ENCODE measurements around the gene GJD4. TPM values are rescaled to one million over a fixed set of nuclear protein-coding genes. Genes with fewer than 3 reads are reported as not detected.

The GJD4 gene
- total and polyA plus RNA-seq, 10 of the 15 experiments (the other 5 are each of a cell fraction or from before 2014, with no cell fraction given) = not detected

- Histone ChIP-seq H3K79me2 (ENCODE audit: control insufficient read depth, insufficient read depth, low read length) (no peaks in the 10 kb centered on the region), H2AFZ (ENCODE audit: control insufficient read depth, low read depth, low read length) (no peak overlapping the region), H3K9me3 (replicated peaks; ENCODE audit: control insufficient read depth, insufficient read depth, low read length) (no peaks in the 10 kb centered on the region; the same call in 2 of the 3 replicates), H3K36me3 (ENCODE audit: control insufficient read depth in 2 of 2, insufficient read depth in 2 of 2, low read length in 1 of 2) (no peaks in the 10 kb centered on the region), H3K4me3 (no peak overlapping the region), H3K9ac (ENCODE audit: control insufficient read depth, insufficient read depth, low read length) (no peak overlapping the region), H3K27ac (ENCODE audit: control insufficient read depth, insufficient read depth) (no peak overlapping the region), H4K20me1 (ENCODE audit: control insufficient read depth, insufficient read depth) (no peaks in the 10 kb centered on the region), H3K4me2 (ENCODE audit: control insufficient read depth, insufficient read depth) (no peak overlapping the region), H3K27me3 (replicated peaks in 1 of 2; ENCODE audit: control insufficient read depth in 2 of 2, insufficient read depth in 2 of 2, low read length in 1 of 2) (no peaks in the 10 kb centered on the region), H3K4me1 (ENCODE audit: control insufficient read depth, insufficient read depth, low read length) (no peaks in the 10 kb centered on the region)
- DNase-seq (ENCODE audit: low read depth, low spot score) (no peak), FAIRE-seq (no peak), ATAC-seq (no peak)
- ChIA-PET CTCF (interaction anchor here (1.0 to 2.1 kb wide), 3 partner anchors 21 to 1266 kb away, joined by 3 to 7 read pairs (median 5); no protein-coding TSS in a partner anchor), SMC1A (ENCODE audit: uncharacterized antibody, unreplicated experiment) (interaction anchor here (0.7 to 1.2 kb wide), 3 partner anchors 22 to 235 kb away, joined by 3 read pairs; no protein-coding TSS in a partner anchor), RAD21 (ENCODE audit: unreplicated experiment) (no interaction called here), POLR2A (interaction anchor here (0.7 kb wide), 1 partner anchor 555 kb away, joined by 3 read pairs; no protein-coding TSS in a partner anchor)
- intact Hi-C loops (cut with micrococcal nuclease; ENCODE audit: unreplicated experiment) (no loop called here), in situ Hi-C loops (cut with MboI) (no loop called here)
- WGBS (ENCODE audit: insufficient coverage, insufficient replicate concordance, low lambda C conversion rate, missing lambda C conversion rate) = 6% methylated on average over 5 of the region's 5 CpGs
- no TSS peak for BruUV-seq (replicated peaks)
- no peak for TF ChIP-seq SKIL (IDR thresholded peaks at IDR 0.05; ENCODE audit: low read depth, poor library complexity, severe bottlenecking)
- TF ChIP-seq WRNIP1 (IDR thresholded peaks at IDR 0.05; ENCODE audit: borderline replicate concordance, low read depth, low read length) = no peak
- no peak for TF ChIP-seq HDAC2 (IDR thresholded peaks at IDR 0.05)
- no peak for TF ChIP-seq ASH2L (IDR thresholded peaks at IDR 0.05; ENCODE audit: borderline replicate concordance, low read depth)
- no peak for TF ChIP-seq NR2C2 (IDR thresholded peaks at IDR 0.05; ENCODE audit: borderline replicate concordance, control insufficient read depth, insufficient read length, low read depth)
- no peak for TF ChIP-seq RAD21 (IDR thresholded peaks at IDR 0.05; ENCODE audit: insufficient read depth, low read depth, low read length)
- no peak for TF ChIP-seq SIX5 (IDR thresholded peaks at IDR 0.05; ENCODE audit: low read depth, low read length, severe bottlenecking)
- TF ChIP-seq CREB1 (IDR thresholded peaks at IDR 0.05; ENCODE audit: low read depth) = no peak
- no peak for TF ChIP-seq E2F8 (IDR thresholded peaks at IDR 0.05; ENCODE audit: low read depth, partially characterized antibody)
- TF ChIP-seq NKRF (conservative IDR thresholded peaks at IDR 0.05) = no peak
- no peak for TF ChIP-seq ZZZ3 (IDR thresholded peaks at IDR 0.05; ENCODE audit: control insufficient read depth, insufficient read length, low read depth)
- TF ChIP-seq IKZF2 (IDR thresholded peaks at IDR 0.05) = no peak
These were observed 9.2 kb downstream of the GJD4 start for GRCh38 chr10:35614312-35614711.
